Ammon's horn (tissue), 1 donor: Measurements from ENCODE around the gene TAS2R30.
"Not testable (repeated sequence)": the region's sequence is repeated elsewhere in the genome, so short reads cannot be mapped to it uniquely, and the experiment has no call there.

Experiments used
- DNase-seq: peaks from one replicate; pipeline ENCODE4 v3.0.0-alpha.2; 2016; ENCODE audit warnings: low spot score

TAS2R30 gene

GRCh38 chr12:11114130-11114529, 20.3 kb downstream of the TAS2R30 start:
- DNase-seq = not testable (repeated sequence)

GRCh38 chr12:11111213-11111612, 23.2 kb downstream of the TAS2R30 start:
- not testable (repeated sequence) for DNase-seq

GRCh38 chr12:11108862-11109261, 25.6 kb downstream of the TAS2R30 start:
- DNase-seq = no peak

GRCh38 chr12:11107719-11108118, 26.7 kb downstream of the TAS2R30 start:
- no peak for DNase-seq

- DNase-seq = no peak
Observed at GRCh38 chr12:11106288-11106687, 28.2 kb downstream of the TAS2R30 start.

GRCh38 chr12:11105546-11105945, 28.9 kb downstream of the TAS2R30 start:
- no peak for DNase-seq

GRCh38 chr12:11094910-11095309, 39.5 kb downstream of the TAS2R30 start:
- DNase-seq = not testable (repeated sequence)

- no peak for DNase-seq
Observed at GRCh38 chr12:11092128-11092527, 42.3 kb downstream of the TAS2R30 start, which contains the start of gene TAS2R43. TSS of gene TAS2R43 (minus strand) at chr12:11092313. CDS start at chr12:11092229, 84 bp downstream.

GRCh38 chr12:11089246-11089645, 45.2 kb downstream of the TAS2R30 start:
- no peak for DNase-seq

GRCh38 chr12:11085419-11085818, 49.0 kb downstream of the TAS2R30 start:
- no peak for DNase-seq
